HepG2 (cell line): ENCODE data around the gene CLIC1. TPM values are rescaled to one million over a fixed set of nuclear protein-coding genes. Genes with fewer than 3 reads are reported as not detected.

Experiments used
- DNMT1 ChIP-seq: sonication (generic); formaldehyde crosslinking; IDR thresholded peaks from 2 replicates; pipeline ENCODE4 v1.5.1; 2020; ENCODE audit warnings: mild to moderate bottlenecking, missing genetic modification reagents
- EEA1 ChIP-seq: sonication (generic); formaldehyde crosslinking; IDR thresholded peaks from 2 replicates; pipeline ENCODE4 v1.5.1; 2020; ENCODE audit warnings: mild to moderate bottlenecking, missing genetic modification reagents, borderline replicate concordance
- HIVEP1 ChIP-seq: sonication (generic); formaldehyde crosslinking; IDR thresholded peaks from 2 replicates; pipeline ENCODE4 v1.4.0; 2020; ENCODE audit warnings: mild to moderate bottlenecking, missing genetic modification reagents
- KMT2A ChIP-seq: sonication (generic); formaldehyde crosslinking; IDR thresholded peaks from 2 replicates; pipeline ENCODE4 v1.4.0; 2020; ENCODE audit warnings: missing genetic modification reagents
- MEIS2 ChIP-seq: sonication (generic); formaldehyde crosslinking; IDR thresholded peaks from 2 replicates; pipeline ENCODE4 v1.9.0; 2021; ENCODE audit warnings: mild to moderate bottlenecking, missing genetic modification reagents
- MTA1 ChIP-seq: sonication (generic); formaldehyde crosslinking; IDR thresholded peaks from 2 replicates; pipeline ENCODE4 v1.4.0; 2020; ENCODE audit warnings: missing genetic modification reagents, mild to moderate bottlenecking, borderline replicate concordance
- MYNN ChIP-seq: sonication (generic); formaldehyde crosslinking; IDR thresholded peaks from 2 replicates; pipeline ENCODE4 v1.4.0; 2020; ENCODE audit warnings: mild to moderate bottlenecking, low read depth, missing genetic modification reagents
- NAIF1 ChIP-seq: sonication (generic); formaldehyde crosslinking; IDR thresholded peaks from 2 replicates; pipeline ENCODE4 v1.5.0; 2020; ENCODE audit warnings: mild to moderate bottlenecking, missing genetic modification reagents, borderline replicate concordance
- NCOA5 ChIP-seq: sonication (generic); formaldehyde crosslinking; IDR thresholded peaks from 2 replicates; pipeline ENCODE4 v1.4.0; 2020; ENCODE audit warnings: missing genetic modification reagents
- PRDM4 ChIP-seq: sonication (generic); formaldehyde crosslinking; IDR thresholded peaks from 2 replicates; pipeline ENCODE4 v1.9.0; 2021; ENCODE audit warnings: missing genetic modification reagents, borderline replicate concordance
- UBTF ChIP-seq: sonication (generic); formaldehyde crosslinking; IDR thresholded peaks from 2 replicates; pipeline ENCODE4 v1.4.0; 2020; ENCODE audit warnings: mild to moderate bottlenecking, missing genetic modification reagents
- ZNF441 ChIP-seq: sonication (generic); formaldehyde crosslinking; IDR thresholded peaks from 2 replicates; pipeline ENCODE4 v1.7.0; 2021; ENCODE audit warnings: missing genetic modification reagents, borderline replicate concordance
- ZNF530 ChIP-seq: sonication (generic); formaldehyde crosslinking; IDR thresholded peaks from 2 replicates; pipeline ENCODE4 v1.5.0; 2020; ENCODE audit warnings: low read depth, mild to moderate bottlenecking, missing genetic modification reagents
- ZNF576 ChIP-seq: sonication (generic); formaldehyde crosslinking; IDR thresholded peaks from 2 replicates; pipeline ENCODE4 v1.4.0; 2020; ENCODE audit warnings: mild to moderate bottlenecking, missing genetic modification reagents
- ZNF816 ChIP-seq: sonication (generic); formaldehyde crosslinking; IDR thresholded peaks from 2 replicates; pipeline ENCODE4 v1.8.0; 2022; ENCODE audit warnings: missing genetic modification reagents, mild to moderate bottlenecking, borderline replicate concordance
- polyA plus RNA-seq, 8 experiments: library from polyadenylated mRNA; depleted of rRNA in 3 of 8; stranded (reverse) in 7 of 8; unstranded in 1 of 8; fragments of >200 nt; fragmentation: Illumina TruSeq in 4 of 8; extraction: Trizol in 4 of 8; gene quantifications; 2 replicates each; pipeline versions ENCODE4 v1.2.1 to v1.2.3, GENCODE V29; 2011 to 2016; ENCODE audit warnings: low read depth in 4 of 8, missing spikeins in 1 of 8, mixed read lengths in 1 of 8; ENCODE audit not compliant: insufficient read depth in 1 of 8
- total RNA-seq, 5 experiments: library from RNA; depleted of rRNA; stranded (reverse); fragments of >200 nt; fragmentation: Illumina TruSeq; extraction: Trizol; gene quantifications; 2 replicates each; pipeline ENCODE4 v1.2.3, GENCODE V29; 2016; ENCODE audit warnings: low read depth in 1 of 5
- TF ChIP-seq, protein P1 (sequence below): sonication (generic); formaldehyde crosslinking; IDR thresholded peaks from 2 replicates; pipeline ENCODE4 v1.5.1; 2020; ENCODE audit warnings: missing genetic modification reagents, mild to moderate bottlenecking, borderline replicate concordance
- TF ChIP-seq, protein P2 (sequence below): conservative IDR thresholded peaks from 2 replicates; pipeline ENCODE4 v1.6.1; 2018; ENCODE audit warnings: missing genetic modification reagents
- TF ChIP-seq, protein P3 (sequence below): sonication (generic); formaldehyde crosslinking; IDR thresholded peaks from 2 replicates; pipeline ENCODE4 v1.4.0; 2020; ENCODE audit warnings: missing genetic modification reagents, mild to moderate bottlenecking, borderline replicate concordance

CLIC1 gene
- total and polyA plus RNA-seq, 2 of the 13 experiments (the other 11 are each of a cell fraction or from before 2014, with no cell fraction given) = 602 to 891 TPM

GRCh38 chr6:31734821-31735406 is 1.4 kb downstream of the CLIC1 start (continued):
- TF ChIP-seq ZNF441 = 0 out of 2 replicates have a peak, but pooled peaks have one; percentile 40
- TF ChIP-seq KMT2A (CRISPR knock-in tag) = no peak
- TF ChIP-seq, protein P1, sequence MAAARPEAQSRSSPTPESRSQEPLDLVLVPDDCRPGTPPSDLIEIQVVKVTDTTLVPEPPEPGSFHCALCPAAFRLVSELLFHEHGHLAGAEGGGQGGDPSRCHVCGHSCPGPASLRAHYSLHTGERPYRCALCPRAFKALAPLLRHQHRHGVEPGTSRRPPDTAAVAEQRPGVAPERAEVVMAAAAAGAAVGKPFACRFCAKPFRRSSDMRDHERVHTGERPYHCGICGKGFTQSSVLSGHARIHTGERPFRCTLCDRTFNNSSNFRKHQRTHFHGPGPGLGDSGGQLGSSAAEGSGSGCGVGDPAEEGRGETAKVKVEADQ = no peak
- TF ChIP-seq, protein P2, sequence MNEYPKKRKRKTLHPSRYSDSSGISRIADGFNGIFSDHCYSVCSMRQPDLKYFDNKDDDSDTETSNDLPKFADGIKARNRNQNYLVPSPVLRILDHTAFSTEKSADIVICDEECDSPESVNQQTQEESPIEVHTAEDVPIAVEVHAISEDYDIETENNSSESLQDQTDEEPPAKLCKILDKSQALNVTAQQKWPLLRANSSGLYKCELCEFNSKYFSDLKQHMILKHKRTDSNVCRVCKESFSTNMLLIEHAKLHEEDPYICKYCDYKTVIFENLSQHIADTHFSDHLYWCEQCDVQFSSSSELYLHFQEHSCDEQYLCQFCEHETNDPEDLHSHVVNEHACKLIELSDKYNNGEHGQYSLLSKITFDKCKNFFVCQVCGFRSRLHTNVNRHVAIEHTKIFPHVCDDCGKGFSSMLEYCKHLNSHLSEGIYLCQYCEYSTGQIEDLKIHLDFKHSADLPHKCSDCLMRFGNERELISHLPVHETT (CRISPR knock-in tag) = no peak
- TF ChIP-seq HIVEP1 (CRISPR knock-in tag) = no peak; the same call in 1 of the 2 replicates
- no peak for TF ChIP-seq NAIF1 (CRISPR knock-in tag)
- no peak for TF ChIP-seq UBTF
- TF ChIP-seq NCOA5 (CRISPR knock-in tag) = no peak
- TF ChIP-seq ZNF576 (CRISPR knock-in tag) = no peak
- TF ChIP-seq ZNF816 (CRISPR knock-in tag) = peak; percentile 78; the same call in 1 of the 2 replicates
- TF ChIP-seq PRDM4 (CRISPR knock-in tag) = no peak
- no peak for TF ChIP-seq EEA1 (CRISPR knock-in tag)
- TF ChIP-seq MEIS2 = 0 out of 2 replicates have a peak, but pooled peaks have one; percentile 45
- TF ChIP-seq, protein P3, sequence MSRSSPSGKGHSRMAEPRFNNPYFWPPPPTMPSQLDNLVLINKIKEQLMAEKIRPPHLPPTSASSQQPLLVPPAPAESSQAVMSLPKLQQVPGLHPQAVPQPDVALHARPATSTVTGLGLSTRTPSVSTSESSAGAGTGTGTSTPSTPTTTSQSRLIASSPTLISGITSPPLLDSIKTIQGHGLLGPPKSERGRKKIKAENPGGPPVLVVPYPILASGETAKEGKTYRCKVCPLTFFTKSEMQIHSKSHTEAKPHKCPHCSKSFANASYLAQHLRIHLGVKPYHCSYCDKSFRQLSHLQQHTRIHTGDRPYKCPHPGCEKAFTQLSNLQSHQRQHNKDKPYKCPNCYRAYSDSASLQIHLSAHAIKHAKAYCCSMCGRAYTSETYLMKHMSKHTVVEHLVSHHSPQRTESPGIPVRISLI (CRISPR knock-in tag) = no peak
- TF ChIP-seq MTA1 (CRISPR knock-in tag) = no peak
- TF ChIP-seq ZNF530 (CRISPR knock-in tag) = no peak
- no peak for TF ChIP-seq MYNN (CRISPR knock-in tag)
- TF ChIP-seq DNMT1 (CRISPR knock-in tag) = peak; percentile 61; the same call in 1 of the 2 replicates
